Activated T-helper 2 cell treated with anti-CD3 and anti-CD28 coated beads, Interferon-gamma antibody, Interleukin-2, Interleukin-4, amounts not matched to agents 10 μg/mL and 5 μg/mL and 100 μg/mL, durations not matched to agents 14 hours and 24 hours and 36 hours (primary cell): ENCODE measurements around the gene CCDC146. TPM values are rescaled to one million over a fixed set of nuclear protein-coding genes. Genes with fewer than 3 reads are reported as not detected.
"Not testable (repeated sequence)": the region's sequence is repeated elsewhere in the genome, so short reads cannot be mapped to it uniquely, and the experiment has no call there.

Experiments
- DNase-seq: peaks from one replicate; pipeline ENCODE4 v3.0.0; 2021; ENCODE audit warnings: low spot score
- H3K27ac Mint-ChIP-seq: one replicate; pipeline ENCODE4 v1.8.0; 2021; ENCODE audit warnings: mixed read lengths
- H3K27me3 Mint-ChIP-seq: one replicate; pipeline ENCODE4 v1.8.0; 2021; ENCODE audit warnings: low read depth, mixed read lengths
- H3K36me3 Mint-ChIP-seq: one replicate; pipeline ENCODE4 v1.8.0; 2021; ENCODE audit warnings: low read depth, mixed read lengths
- H3K4me1 Mint-ChIP-seq: one replicate; pipeline ENCODE4 v1.8.0; 2021; ENCODE audit warnings: low read depth, mixed read lengths
- H3K4me3 Mint-ChIP-seq: one replicate; pipeline ENCODE4 v1.8.0; 2021; ENCODE audit warnings: low read depth, mild to moderate bottlenecking, moderate library complexity, mixed read lengths
- H3K9me3 Mint-ChIP-seq: one replicate; pipeline ENCODE4 v1.8.0; 2021; ENCODE audit warnings: mixed read lengths
- intact Hi-C: fragments of 100-400 bp; cut with micrococcal nuclease; formaldehyde crosslinking; loops from one replicate; pipeline ENCODE4 v1.15.1; 2023
- total RNA-seq: library from RNA; stranded (reverse); gene quantifications from 2 replicates; pipeline ENCODE4 v1.2.3, GENCODE V29; 2022

The CCDC146 gene
- total RNA-seq, 1 donor from 2014 or later = 2.9 TPM

- intact Hi-C loops, H3K27me3 Mint-ChIP-seq, H3K27ac Mint-ChIP-seq: not testable (repeated sequence)
Measured at GRCh38 chr7:77219701-77220331, 97.4 kb downstream of the CCDC146 start.

GRCh38 chr7:77222065-77222464, 99.7 kb downstream of the CCDC146 start:
- DNase-seq = no peak
- Mint-ChIP-seq H3K27me3 (no peaks in the 10 kb centered on the region), H3K9me3 (peaks cover 8% of the 10 kb centered on the region), H3K4me3 (no peak overlapping the region), H3K27ac (no peak overlapping the region), H3K36me3 (peaks cover 8% of the 10 kb centered on the region), H3K4me1 (peaks cover 5% of the 10 kb centered on the region)
- intact Hi-C loops = no loop called here

More at GRCh38 chr7:77219701-77220331, 97.4 kb downstream of the CCDC146 start:
- H3K4me1 Mint-ChIP-seq, H3K4me3 Mint-ChIP-seq, H3K9me3 Mint-ChIP-seq, H3K36me3 Mint-ChIP-seq, DNase-seq: not testable (repeated sequence)

GRCh38 chr7:77222819-77223218, 100.4 kb downstream of the CCDC146 start:
- intact Hi-C loops = no loop called here
- peaks cover 8% of the 10 kb centered on the region for H3K9me3 Mint-ChIP-seq
- H3K4me3 Mint-ChIP-seq = no peak overlapping the region
- no peak overlapping the region for H3K27ac Mint-ChIP-seq
- DNase-seq = no peak
- no peaks in the 10 kb centered on the region for H3K27me3 Mint-ChIP-seq
- H3K36me3 Mint-ChIP-seq = peaks cover 8% of the 10 kb centered on the region
- H3K4me1 Mint-ChIP-seq = peaks cover 5% of the 10 kb centered on the region

- Mint-ChIP-seq H3K27me3 (no peaks in the 10 kb centered on the region), H3K36me3 (peaks cover 8% of the 10 kb centered on the region), H3K9me3 (peaks cover 10% of the 10 kb centered on the region), H3K4me1 (peaks cover 5% of the 10 kb centered on the region), H3K4me3 (no peak overlapping the region), H3K27ac (no peak overlapping the region)
- intact Hi-C loops = no loop called here
- no peak for DNase-seq
Measured at GRCh38 chr7:77223261-77223660, 100.8 kb downstream of the CCDC146 start.

DNA sequence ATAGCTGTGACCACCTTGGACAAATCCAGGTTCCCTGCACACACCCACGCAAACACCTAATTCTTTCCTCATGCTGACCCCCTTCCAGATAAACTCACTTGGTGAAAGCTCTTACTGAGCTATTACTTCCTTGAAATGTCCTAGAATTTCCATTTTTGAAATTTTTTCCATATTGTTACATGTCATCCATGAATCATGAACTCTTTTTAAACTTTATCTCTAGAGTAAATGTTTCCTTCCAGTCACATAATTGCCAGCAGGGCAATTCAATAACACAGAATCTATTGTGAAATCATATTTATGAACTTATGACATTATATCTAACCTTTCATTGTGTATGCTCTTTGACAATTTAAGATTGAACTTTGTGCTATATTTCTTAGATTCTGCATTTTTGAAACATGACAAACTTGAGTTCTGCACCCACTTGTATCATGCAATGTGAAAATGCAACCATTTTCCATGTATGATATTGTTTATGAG, 104.0 kb downstream of the CCDC146 start:
- intact Hi-C loops = no loop called here
- H3K36me3 Mint-ChIP-seq = no peaks in the 10 kb centered on the region
- peaks cover 16% of the 10 kb centered on the region for H3K9me3 Mint-ChIP-seq
- H3K27ac Mint-ChIP-seq = no peak overlapping the region
- peaks cover 6% of the 10 kb centered on the region for H3K27me3 Mint-ChIP-seq
- DNase-seq = no peak
- H3K4me1 Mint-ChIP-seq = peaks cover 10% of the 10 kb centered on the region
- H3K4me3 Mint-ChIP-seq = no peak overlapping the region

DNA sequence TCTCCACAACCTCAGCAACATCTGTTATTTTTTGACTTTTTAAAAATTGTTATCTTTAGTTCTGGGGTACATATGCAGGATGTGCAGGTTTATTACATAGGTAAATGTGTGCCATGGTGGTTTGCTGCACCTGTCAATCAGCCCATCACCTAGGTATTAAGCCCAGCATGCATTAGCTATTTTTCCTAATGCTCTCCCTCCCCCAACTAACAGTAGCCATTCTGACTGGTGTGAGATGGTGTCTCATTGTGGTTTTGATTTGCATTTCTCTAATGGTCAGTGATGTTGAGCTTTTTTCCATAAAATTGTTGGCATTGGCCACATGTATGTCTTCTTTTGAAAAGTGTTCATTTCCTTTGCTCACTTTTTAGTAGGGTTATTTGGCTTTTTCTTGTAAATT, 106.4 kb downstream of the CCDC146 start:
- H3K27me3 Mint-ChIP-seq, H3K4me1 Mint-ChIP-seq, H3K4me3 Mint-ChIP-seq, DNase-seq, H3K36me3 Mint-ChIP-seq, H3K27ac Mint-ChIP-seq, intact Hi-C loops: not testable (repeated sequence)
- H3K9me3 Mint-ChIP-seq = peaks cover 16% of the 10 kb centered on the region

GRCh38 chr7:77232467-77232866, 110.1 kb downstream of the CCDC146 start:
- Mint-ChIP-seq H3K27ac (no peak overlapping the region), H3K9me3 (peaks cover 16% of the 10 kb centered on the region), H3K27me3 (peaks cover 8% of the 10 kb centered on the region), H3K4me3 (no peak overlapping the region), H3K36me3 (no peaks in the 10 kb centered on the region), H3K4me1 (peaks cover 5% of the 10 kb centered on the region)
- DNase-seq = no peak
- intact Hi-C loops = no loop called here

DNA sequence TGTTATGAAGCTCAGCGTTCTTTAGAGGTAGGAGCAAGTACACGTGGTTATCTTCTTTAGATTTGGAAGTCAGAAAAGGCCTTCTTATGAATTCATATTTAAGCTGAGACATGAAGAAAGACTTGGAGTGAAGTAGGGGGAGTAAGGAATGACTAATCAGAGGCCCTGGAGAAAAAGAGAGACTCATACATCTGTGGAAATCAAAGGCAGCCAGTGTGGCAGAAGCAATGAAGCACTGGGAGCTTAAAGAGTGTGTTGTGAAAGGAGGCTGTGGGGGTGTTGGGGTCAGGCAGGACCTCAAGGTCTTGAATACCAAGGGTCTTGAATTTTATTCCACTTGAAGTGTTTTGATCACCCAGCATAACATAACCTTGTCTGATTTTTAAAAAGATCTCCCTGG, 112.9 kb downstream of the CCDC146 start:
- Mint-ChIP-seq H3K27me3 (peaks cover 4% of the 10 kb centered on the region), H3K4me1 (peaks cover 19% of the 10 kb centered on the region), H3K27ac (no peak overlapping the region), H3K36me3 (peaks cover 6% of the 10 kb centered on the region), H3K9me3 (peaks cover 8% of the 10 kb centered on the region), H3K4me3 (no peak overlapping the region)
- DNase-seq = no peak
- intact Hi-C loops = no loop called here

- Mint-ChIP-seq H3K27ac (no peak overlapping the region), H3K4me1 (peaks cover 16% of the 10 kb centered on the region), H3K9me3 (no peaks in the 10 kb centered on the region), H3K27me3 (no peaks in the 10 kb centered on the region), H3K4me3 (no peak overlapping the region), H3K36me3 (peaks cover 6% of the 10 kb centered on the region)
- intact Hi-C loops = no loop called here
- no peak for DNase-seq
Measured at GRCh38 chr7:77238703-77239136, 116.3 kb downstream of the CCDC146 start.

DNA sequence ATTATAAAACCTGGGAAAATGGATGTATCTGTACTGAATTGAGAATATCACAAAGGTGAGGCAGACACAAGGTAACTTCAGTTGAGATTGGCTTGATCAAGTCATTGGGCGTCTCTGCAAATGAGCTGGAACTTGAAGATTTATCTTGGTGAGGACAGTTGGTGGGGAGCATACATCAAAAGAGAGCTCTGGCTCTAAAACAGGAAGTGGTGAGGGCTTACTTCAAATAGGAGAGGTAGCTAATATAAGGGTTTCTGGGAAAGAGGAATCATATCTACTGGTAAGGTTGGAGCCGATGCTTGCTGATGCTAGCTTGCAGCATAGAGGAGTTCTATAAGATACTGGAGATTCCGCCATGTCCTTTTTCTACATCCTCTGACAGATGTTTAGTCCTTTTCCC, 117.1 kb downstream of the CCDC146 start:
- peaks cover 6% of the 10 kb centered on the region for H3K36me3 Mint-ChIP-seq
- H3K4me1 Mint-ChIP-seq = peaks cover 17% of the 10 kb centered on the region
- intact Hi-C loops = no loop called here
- DNase-seq = no peak
- H3K27me3 Mint-ChIP-seq = no peaks in the 10 kb centered on the region
- H3K4me3 Mint-ChIP-seq = no peak overlapping the region
- no peak overlapping the region for H3K27ac Mint-ChIP-seq
- no peaks in the 10 kb centered on the region for H3K9me3 Mint-ChIP-seq

DNA sequence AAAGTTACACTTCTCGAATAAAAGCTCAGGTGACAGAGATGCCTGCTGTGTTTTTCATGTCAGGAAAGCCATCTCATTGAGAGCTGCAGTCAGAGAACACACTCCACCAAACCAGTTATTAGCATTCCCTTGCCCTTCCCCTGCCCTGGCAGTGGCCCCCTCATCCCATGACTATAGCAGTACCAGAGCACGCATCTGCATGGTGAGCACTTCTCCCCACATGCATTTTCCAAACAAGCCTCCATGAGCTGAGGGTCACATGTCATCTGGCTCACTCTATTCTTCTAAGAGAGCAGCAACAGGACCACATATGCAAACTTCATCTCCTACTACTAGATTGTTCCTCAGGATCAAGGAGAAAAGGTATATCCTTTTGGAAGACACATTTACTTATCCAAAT, 119.7 kb downstream of the CCDC146 start:
- intact Hi-C loops = no loop called here
- H3K27me3 Mint-ChIP-seq = no peaks in the 10 kb centered on the region
- no peak overlapping the region for H3K4me3 Mint-ChIP-seq
- H3K27ac Mint-ChIP-seq = no peak overlapping the region
- H3K36me3 Mint-ChIP-seq = peaks cover 6% of the 10 kb centered on the region
- DNase-seq = no peak
- no peaks in the 10 kb centered on the region for H3K9me3 Mint-ChIP-seq
- peaks cover 28% of the 10 kb centered on the region for H3K4me1 Mint-ChIP-seq

DNA sequence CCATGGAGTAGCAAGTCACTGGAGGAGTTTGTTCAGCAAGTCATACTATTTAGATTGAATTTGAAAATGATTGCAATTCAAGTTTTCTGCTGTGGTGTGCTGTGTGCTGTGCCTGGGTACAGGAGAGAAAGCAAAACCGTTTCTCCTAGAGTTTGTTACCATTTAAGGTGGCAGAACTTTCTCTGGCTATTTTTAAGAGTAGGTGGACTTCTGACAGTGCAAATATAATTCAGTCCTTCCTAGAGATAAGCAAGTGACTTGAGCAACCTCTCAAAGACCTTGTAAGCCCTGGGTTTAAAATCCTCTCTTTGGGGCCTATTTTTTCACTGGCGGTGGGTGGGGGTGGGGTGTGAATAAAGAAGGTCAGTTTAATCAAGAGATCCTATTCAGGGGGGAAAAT, 120.1 kb downstream of the CCDC146 start:
- peaks cover 6% of the 10 kb centered on the region for H3K36me3 Mint-ChIP-seq
- H3K4me3 Mint-ChIP-seq = no peak overlapping the region
- DNase-seq = no peak
- no peak overlapping the region for H3K27ac Mint-ChIP-seq
- H3K27me3 Mint-ChIP-seq = no peaks in the 10 kb centered on the region
- H3K4me1 Mint-ChIP-seq = peaks cover 28% of the 10 kb centered on the region
- no peaks in the 10 kb centered on the region for H3K9me3 Mint-ChIP-seq
- intact Hi-C loops = no loop called here

- intact Hi-C loops = no loop called here
- H3K36me3 Mint-ChIP-seq = peaks cover 2% of the 10 kb centered on the region
- no peak overlapping the region for H3K27ac Mint-ChIP-seq
- H3K4me1 Mint-ChIP-seq = peaks cover 20% of the 10 kb centered on the region
- H3K9me3 Mint-ChIP-seq = no peaks in the 10 kb centered on the region
- no peak overlapping the region for H3K4me3 Mint-ChIP-seq
- no peak for DNase-seq
- no peaks in the 10 kb centered on the region for H3K27me3 Mint-ChIP-seq
Measured at GRCh38 chr7:77244222-77244934, 122.0 kb downstream of the CCDC146 start.
